Placental pericyte (primary cell): ENCODE data around the gene GPR42. TPM values are rescaled to one million over a fixed set of nuclear protein-coding genes. Genes with fewer than 3 reads are reported as not detected.

Experiments used
- small RNA-seq: library from RNA; depleted of rRNA; stranded (forward); fragments of <200 nt; gene quantifications from one replicate; pipeline ENCODE3, GENCODE V24; 2012; ENCODE audit warnings: low replicate concordance
- total RNA-seq: library from RNA; depleted of rRNA; stranded (reverse); fragments of >200 nt; gene quantifications from 2 replicates; pipeline ENCODE4 v1.2.3, GENCODE V29; 2012

Gene GPR42, protein sequence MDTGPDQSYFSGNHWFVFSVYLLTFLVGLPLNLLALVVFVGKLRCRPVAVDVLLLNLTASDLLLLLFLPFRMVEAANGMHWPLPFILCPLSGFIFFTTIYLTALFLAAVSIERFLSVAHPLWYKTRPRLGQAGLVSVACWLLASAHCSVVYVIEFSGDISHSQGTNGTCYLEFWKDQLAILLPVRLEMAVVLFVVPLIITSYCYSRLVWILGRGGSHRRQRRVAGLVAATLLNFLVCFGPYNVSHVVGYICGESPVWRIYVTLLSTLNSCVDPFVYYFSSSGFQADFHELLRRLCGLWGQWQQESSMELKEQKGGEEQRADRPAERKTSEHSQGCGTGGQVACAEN
- not detected in 2 replicates for total RNA-seq

DNA sequence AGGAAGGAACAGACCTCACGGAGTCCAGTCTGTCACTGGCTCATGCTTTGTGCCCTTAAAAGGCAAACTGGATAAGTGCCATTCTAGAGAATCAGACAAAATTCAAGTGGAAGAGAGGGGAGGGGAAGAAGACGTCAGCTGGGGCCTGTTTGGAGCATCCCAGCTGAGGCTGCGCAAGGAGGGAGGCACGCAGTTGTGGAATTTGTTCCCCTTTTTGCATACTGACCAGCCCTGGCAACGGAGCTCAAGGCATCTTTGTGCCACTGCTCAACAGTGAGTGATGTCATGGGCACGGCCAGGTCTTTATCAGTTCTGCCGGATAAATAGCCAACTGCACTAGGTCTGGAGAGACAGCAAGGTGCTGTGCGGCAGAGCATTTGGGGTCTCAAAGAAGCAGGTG is at the start of gene GPR42:
TSS of gene GPR42 (plus strand) at position 347 of the 400 bp plus-strand sequence. CDS start 292 bp downstream, outside the sequence.

DNA sequence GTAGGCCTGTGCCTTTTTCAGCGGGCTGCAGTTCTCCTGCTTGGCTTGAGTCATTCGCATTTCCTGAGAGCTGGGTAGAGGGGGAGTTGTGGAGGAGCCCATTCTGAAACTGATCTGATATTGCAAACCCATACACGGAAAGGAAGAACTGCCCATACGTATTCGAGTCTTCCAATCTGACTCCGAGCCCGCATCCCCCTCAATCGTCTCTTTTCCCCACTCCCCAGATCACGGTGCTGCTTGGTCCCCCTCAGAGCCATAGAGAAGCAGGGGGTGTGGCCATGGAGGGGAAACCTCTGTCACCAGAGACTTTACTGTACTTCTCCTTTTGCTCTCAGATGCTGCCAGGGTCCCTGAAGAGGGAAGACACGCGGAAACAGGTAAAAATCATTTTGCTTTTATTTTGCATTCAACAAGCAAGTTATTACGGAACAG is 42.0 kb upstream of the GPR42 start, which contains the start of gene CD22:
TSS of gene CD22 (plus strand) at position 337 of the 435 bp plus-strand sequence. CDS start 2,854 bp downstream, outside the sequence.

GRCh38 chr19:35347171-35347929 is 23.5 kb upstream of the GPR42 start, which contains the start of gene FFAR1:
TSS of gene FFAR1 (plus strand) at chr19:35347902. CDS start at chr19:35351552, 3,650 bp downstream.

GRCh38 chr19:35357867-35358573 is 12.8 kb upstream of the GPR42 start, which contains the start of gene FFAR3:
TSS of gene FFAR3 (plus strand) at chr19:35358460. CDS start at chr19:35358891, 431 bp downstream.

Small RNAs within 50 kb of the gene (small RNA-seq; reads per million reads assigned to genes)
- not detected for gene RN7SL491P

Other genes with a start within 250 kb of the GPR42 start
- not detected in 2 replicates for gene LGI4, start 236.0 kb upstream of the GPR42 start, total RNA-seq
- gene FXYD1, start 232.2 kb upstream of the GPR42 start, total RNA-seq, result 0.66 TPM in 1 of 2 replicates, not detected in the other
- not detected in 2 replicates for gene FXYD7, start 227.8 kb upstream of the GPR42 start, total RNA-seq
- 55.0 and 63.7 TPM in 2 replicates for gene FXYD5, start 216.3 kb upstream of the GPR42 start, total RNA-seq
- gene FAM187B, start 142.3 kb upstream of the GPR42 start, total RNA-seq, result not detected in 2 replicates
- gene LSR, start 122.1 kb upstream of the GPR42 start, total RNA-seq, result 0.22 and 1.9 TPM in 2 replicates
- gene USF2, start 102.1 kb upstream of the GPR42 start, total RNA-seq, result 75.9 and 81.4 TPM in 2 replicates
- under 0.01 TPM in 1 of 2 replicates, not detected in the other for gene HAMP, start 88.5 kb upstream of the GPR42 start, total RNA-seq
- 0.43 TPM in 1 of 2 replicates, not detected in the other for gene MAG, start 78.9 kb upstream of the GPR42 start, total RNA-seq
- gene CD22, start 41.9 kb upstream of the GPR42 start, total RNA-seq, result 1.7 TPM in 1 of 2 replicates, not detected in the other
- not detected in 2 replicates for gene FFAR1, start 23.2 kb upstream of the GPR42 start, total RNA-seq
- not detected in 2 replicates for gene FFAR3, start 12.6 kb upstream of the GPR42 start, total RNA-seq
- gene FFAR2, start 77.2 kb downstream of the GPR42 start, total RNA-seq, result not detected in 2 replicates
- not detected in 2 replicates for gene KRTDAP, start 119.4 kb downstream of the GPR42 start, total RNA-seq
- 0.14 and 0.22 TPM in 2 replicates for gene DMKN, start 142.6 kb downstream of the GPR42 start, total RNA-seq
- gene SBSN, start 157.2 kb downstream of the GPR42 start, total RNA-seq, result 0.14 TPM in 1 of 2 replicates, not detected in the other
- not detected in 2 replicates for gene GAPDHS, start 162.4 kb downstream of the GPR42 start, total RNA-seq
- gene TMEM147, start 174.6 kb downstream of the GPR42 start, total RNA-seq, result 64.1 and 66.6 TPM in 2 replicates
- not detected in 2 replicates for gene ATP4A, start 192.6 kb downstream of the GPR42 start, total RNA-seq
- gene PMIS2, start 215.1 kb downstream of the GPR42 start, total RNA-seq, result not detected in 2 replicates
- 2.2 and 14.2 TPM in 2 replicates for gene HAUS5, start 241.7 kb downstream of the GPR42 start, total RNA-seq